AG10803 (cell line): ENCODE results near the gene DNMT3L.
"Not testable (repeated sequence)": the region's sequence is repeated elsewhere in the genome, so short reads cannot be mapped to it uniquely, and the experiment has no call there.

Experiments used
- DNase-seq: peaks from one replicate; pipeline ENCODE4 v3.0.0; 2010; ENCODE audit warnings: low read depth
- H3K4me3 ChIP-seq: 2 replicates; pipeline ENCODE4 v1.5.1; 2011; ENCODE audit warnings: mild to moderate bottlenecking, low read length, control low read depth
- CTCF ChIP-seq: conservative IDR thresholded peaks from 2 replicates; pipeline ENCODE4 v1.5.1; 2011; ENCODE audit warnings: mild to moderate bottlenecking, low read length, control low read depth, inconsistent platforms

DNMT3L gene

GRCh38 chr21:44253832-44254710, 7.6 kb downstream of the DNMT3L start:
- no peak for TF ChIP-seq CTCF
- no peak overlapping the region for H3K4me3 ChIP-seq
- no peak for DNase-seq

DNA sequence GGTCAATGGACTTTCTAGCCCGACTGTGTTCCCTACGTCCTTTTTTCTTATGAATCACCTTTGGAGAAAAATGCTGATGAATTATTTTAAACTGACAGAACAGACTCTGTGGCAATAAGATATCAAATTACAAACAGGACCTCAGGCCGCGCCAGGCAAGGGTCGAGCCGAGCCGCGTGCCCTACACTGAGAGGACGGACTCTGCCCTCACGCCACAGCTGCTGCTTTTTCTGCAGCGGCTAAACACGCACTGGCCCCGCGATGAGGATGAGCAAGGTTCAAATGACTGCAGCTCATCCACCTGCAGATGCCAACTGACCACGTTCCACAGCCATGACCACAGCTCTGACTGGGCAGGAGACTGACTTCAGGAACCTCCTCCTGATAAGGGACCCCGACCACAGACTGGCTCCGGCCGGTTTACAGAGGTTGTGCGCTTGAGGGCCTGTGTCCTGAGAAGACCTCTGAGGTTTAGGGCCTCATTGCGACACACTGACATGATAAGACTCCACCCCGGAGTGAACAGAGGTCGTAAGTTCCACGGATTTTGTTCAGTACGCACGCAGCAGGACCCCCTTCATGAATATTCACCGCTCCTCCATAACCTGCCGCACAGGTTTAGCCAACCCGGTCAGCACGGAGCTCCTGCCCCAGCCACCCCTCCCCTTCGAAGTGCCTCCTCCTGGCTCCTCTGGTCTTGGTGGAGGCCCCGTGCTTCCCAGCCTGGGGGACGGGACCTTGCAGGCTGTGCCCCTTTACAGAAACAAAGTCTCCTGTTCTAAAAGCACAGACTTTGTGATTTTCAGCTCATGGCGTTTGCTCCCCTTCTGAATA, 12.3 kb downstream of the DNMT3L start:
- H3K4me3 ChIP-seq, DNase-seq: not testable (repeated sequence)

GRCh38 chr21:44247904-44248303, 13.8 kb downstream of the DNMT3L start:
- DNase-seq = not testable (repeated sequence)

GRCh38 chr21:44243980-44244379, 17.7 kb downstream of the DNMT3L start:
- not testable (repeated sequence) for DNase-seq, H3K4me3 ChIP-seq

More at GRCh38 chr21:44247904-44248303, 13.8 kb downstream of the DNMT3L start:
- not testable (repeated sequence) for H3K4me3 ChIP-seq

DNA sequence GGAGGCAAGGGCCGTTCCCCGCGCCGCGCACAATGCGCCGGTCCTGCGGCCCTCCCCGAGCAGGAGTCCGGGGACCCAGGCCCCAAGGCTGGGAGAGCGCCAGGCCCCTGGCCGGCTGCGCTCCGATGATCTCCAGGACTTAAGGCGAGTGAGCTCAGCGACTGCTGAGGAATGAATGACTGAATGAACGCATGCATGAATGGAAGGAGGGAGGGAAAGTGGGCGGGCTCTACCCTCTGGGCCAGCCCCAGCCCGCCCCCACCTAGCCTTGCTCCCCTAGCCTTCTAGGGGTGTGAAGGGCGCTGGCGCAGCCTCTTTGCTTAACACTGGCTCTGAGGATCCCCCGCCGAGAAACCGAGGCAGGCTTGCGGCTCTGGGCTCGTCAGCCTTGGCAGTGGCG, 20.4 kb downstream of the DNMT3L start:
- not testable (repeated sequence) for H3K4me3 ChIP-seq, DNase-seq

DNA sequence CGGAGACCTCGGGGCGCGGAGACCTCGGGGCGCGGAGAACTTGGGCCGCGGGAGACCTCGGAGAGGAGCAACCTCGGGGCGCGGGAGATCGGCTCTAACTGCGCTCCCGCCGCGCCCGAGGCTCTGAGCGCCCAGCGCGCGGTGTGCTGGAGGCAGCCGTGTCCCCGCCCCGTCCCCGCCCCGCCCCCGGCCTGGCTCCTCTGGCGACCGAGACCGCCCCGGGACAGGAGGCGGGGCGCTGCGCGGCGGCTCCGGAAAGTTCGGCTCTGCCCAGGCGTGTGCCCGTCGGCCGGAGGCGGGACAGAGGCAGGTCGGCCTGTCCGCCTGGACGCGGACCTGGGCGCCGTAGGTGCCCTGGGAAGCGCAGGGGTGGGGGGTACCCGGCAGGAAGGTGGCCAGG, 20.9 kb downstream of the DNMT3L start, which contains the start of gene ICOSLG:
Gene ICOSLG (minus strand): TSS at position 102 of the 400 bp plus-strand sequence. CDS start 126 bp downstream, outside the sequence.
- DNase-seq, H3K4me3 ChIP-seq: not testable (repeated sequence)

- not testable (repeated sequence) for DNase-seq, H3K4me3 ChIP-seq
Observed at GRCh38 chr21:44240353-44240752, 21.3 kb downstream of the DNMT3L start.

GRCh38 chr21:44229561-44229960, 32.1 kb downstream of the DNMT3L start:
- DNase-seq, H3K4me3 ChIP-seq: not testable (repeated sequence)

DNA sequence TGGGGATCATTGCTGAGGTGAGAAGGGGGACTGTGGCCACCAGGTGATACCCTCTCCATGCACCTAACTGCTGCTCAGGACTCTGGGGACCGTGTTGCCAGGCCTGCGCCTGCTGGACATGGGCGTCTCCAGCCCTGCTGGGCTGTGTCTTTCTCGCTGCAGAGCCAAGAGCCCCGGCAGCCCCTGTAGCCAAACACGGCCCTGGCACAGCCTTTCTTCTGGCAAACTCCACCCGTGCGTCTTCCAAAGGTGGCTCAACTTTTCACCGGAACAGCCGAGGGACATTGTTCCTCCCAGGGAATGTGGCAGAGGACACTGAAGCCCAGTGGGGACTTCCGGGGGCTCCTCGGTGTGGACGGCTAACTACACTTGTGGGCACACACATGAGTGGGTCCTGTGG, 33.6 kb downstream of the DNMT3L start:
- DNase-seq, H3K4me3 ChIP-seq: not testable (repeated sequence)

GRCh38 chr21:44227614-44228013, 34.1 kb downstream of the DNMT3L start:
- not testable (repeated sequence) for H3K4me3 ChIP-seq, DNase-seq

DNA sequence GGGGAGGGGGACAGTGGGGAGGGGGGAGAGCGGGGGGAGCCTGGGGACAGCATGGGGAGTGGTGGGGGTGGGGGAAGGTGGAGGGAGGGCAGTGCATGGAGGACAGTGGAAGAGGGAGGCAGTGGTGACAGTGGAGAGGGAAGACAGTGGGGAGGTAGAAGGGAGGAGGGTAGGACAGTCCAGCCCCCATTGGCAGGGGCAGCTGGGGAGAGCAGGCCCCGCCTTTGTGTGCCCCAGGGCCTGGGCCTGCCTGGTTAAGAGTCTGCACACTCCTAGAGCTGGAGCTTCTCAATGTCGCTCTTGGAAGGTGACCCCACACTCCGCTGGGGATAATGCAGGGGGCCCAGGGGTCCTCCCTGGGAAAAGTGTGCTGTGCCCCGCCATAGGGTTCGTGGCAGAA, 36.1 kb downstream of the DNMT3L start:
- H3K4me3 ChIP-seq, DNase-seq: not testable (repeated sequence)

- DNase-seq, H3K4me3 ChIP-seq: not testable (repeated sequence)
Observed at GRCh38 chr21:44223334-44223733, 38.4 kb downstream of the DNMT3L start.

DNA sequence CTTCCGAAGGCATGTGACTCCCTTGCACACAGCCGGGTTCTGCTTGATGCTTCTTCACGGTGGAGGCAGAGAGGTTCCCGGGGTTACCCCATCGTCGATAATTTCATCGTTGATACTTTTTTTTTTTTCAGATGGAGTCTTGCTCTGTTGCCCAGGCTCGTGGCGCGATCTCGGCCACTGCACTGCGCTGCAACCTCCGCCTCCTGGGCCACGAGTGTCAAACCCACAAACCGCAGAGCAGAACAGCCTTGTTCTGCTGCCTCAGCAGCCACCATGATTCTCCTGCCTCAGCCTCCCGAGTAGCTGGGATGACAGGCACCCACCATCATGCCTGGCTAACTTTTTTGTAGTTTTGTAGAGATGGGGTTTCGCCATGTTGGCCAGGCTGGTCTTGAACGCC, 41.0 kb downstream of the DNMT3L start:
- H3K4me3 ChIP-seq, DNase-seq: not testable (repeated sequence)

DNA sequence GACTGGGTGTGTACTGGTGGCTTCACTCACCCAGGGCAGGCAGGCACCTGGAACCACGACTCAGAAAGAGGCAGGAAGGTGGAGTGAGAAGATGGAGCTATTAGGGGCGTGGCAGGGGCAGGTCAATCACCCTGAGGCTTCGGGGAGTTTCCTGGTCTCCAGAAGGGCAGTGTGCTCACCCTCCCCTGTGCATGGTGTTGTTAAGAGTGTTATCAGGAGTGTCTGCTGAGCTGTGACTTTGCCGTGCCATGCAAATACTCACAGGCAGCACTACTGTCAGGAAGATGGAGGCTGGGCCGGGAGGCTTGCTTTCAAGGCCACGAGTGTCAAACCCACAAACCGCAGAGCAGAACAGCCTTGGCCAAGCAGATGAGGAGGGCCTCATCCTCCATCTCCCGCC, 43.2 kb downstream of the DNMT3L start:
- DNase-seq, H3K4me3 ChIP-seq: not testable (repeated sequence)

DNA sequence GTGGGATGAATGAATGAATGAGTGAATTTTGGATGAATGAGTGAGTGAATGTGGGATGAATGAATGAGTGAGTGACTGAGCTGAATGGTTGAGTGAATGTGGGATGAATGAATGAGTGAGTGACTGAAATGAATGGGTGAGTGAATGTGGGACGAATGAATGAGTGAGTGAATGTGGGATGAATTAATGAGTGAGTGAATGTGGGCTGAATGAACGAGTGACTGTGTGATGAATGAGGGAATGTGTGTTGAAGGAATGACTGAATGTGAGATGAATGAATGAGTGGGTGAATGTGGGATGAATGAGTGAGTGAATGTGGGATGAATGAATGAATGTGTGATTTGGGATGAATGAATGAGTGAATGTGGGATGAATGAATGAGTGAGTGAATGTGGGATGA, 49.7 kb downstream of the DNMT3L start:
- not testable (repeated sequence) for DNase-seq, H3K4me3 ChIP-seq

DNA sequence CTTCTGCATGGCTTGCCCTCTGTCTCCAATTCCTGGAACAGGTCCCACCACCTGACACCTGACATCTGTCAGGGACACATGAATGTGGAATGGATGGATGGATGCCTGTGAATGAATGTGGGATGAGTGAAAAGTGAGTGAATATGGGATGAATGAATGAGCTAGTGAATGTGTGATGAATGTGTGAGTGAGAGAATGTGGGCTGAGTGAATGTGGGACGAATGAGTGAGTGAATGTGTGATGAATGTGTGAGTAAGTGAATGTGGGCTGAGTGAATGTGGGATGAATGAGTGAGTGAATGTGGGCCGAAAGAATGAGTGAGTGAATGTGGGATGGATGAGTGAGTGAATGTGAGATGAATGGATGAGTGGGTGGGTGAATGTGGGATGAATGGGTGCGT, 50.1 kb downstream of the DNMT3L start:
- not testable (repeated sequence) for DNase-seq, H3K4me3 ChIP-seq

- DNase-seq, H3K4me3 ChIP-seq: not testable (repeated sequence)
Observed at GRCh38 chr21:44207860-44208646, 53.6 kb downstream of the DNMT3L start.
